ENCODE data around the gene POMT2. TPM values are rescaled to one million over a fixed set of nuclear protein-coding genes. Genes with fewer than 3 reads are reported as not detected.
"Not testable (repeated sequence)": the region's sequence is repeated elsewhere in the genome, so short reads cannot be mapped to it uniquely, and the experiment has no call there.

The POMT2 gene
- total RNA-seq, 3 donors from 2014 or later, result 16.8 to 30.3 (median 25.2) TPM

DNA sequence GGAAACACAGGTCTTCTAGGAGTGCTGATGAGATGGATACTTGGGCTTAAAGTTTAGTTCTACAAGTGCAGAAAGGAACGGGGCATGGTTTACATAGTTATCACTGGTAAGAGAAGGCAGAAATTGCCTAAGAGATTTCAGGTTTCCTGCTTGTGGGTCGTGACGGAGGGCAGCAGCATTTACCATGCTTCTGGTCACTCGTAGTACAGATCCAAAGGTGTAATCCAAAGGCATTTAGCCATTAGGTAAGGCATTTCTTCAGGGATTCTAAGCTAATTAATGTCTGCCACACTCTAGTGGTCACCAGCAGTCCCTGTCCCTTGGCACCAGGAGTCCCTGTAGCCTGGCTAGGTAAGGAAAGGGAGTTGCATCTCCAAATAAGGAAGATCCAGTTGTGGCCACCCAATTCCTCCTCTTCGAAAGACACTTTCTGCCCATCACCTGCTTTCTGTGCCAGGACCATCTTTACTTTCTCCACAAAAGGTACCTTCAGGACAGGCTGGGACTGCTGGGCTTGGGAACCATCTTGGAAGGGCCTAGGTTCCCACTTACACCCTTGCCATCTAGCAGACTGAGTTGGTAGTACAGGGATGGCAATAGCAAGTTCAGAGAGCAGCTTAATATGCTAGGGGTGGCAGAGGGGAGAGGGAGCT lies 1.7 kb upstream of the POMT2 start:
- Histone ChIP-seq H3K36me3 (no peaks in the 10 kb centered on the region), H3K27me3 (no peaks in the 10 kb centered on the region), H3K27ac (peak overlapping the region; percentile 96 to 98), H3K4me3 (peak overlapping the region; percentile 90 to 96 (median 92)), H3K9me3 (no peaks in the 10 kb centered on the region), H3K4me1 (peaks cover 6 to 17% of the 10 kb centered on the region in 2 donors)
- intact Hi-C loops (cut with DNase I; ENCODE audit: low total_unique reads), result no loop called here
- TF ChIP-seq, protein P1, sequence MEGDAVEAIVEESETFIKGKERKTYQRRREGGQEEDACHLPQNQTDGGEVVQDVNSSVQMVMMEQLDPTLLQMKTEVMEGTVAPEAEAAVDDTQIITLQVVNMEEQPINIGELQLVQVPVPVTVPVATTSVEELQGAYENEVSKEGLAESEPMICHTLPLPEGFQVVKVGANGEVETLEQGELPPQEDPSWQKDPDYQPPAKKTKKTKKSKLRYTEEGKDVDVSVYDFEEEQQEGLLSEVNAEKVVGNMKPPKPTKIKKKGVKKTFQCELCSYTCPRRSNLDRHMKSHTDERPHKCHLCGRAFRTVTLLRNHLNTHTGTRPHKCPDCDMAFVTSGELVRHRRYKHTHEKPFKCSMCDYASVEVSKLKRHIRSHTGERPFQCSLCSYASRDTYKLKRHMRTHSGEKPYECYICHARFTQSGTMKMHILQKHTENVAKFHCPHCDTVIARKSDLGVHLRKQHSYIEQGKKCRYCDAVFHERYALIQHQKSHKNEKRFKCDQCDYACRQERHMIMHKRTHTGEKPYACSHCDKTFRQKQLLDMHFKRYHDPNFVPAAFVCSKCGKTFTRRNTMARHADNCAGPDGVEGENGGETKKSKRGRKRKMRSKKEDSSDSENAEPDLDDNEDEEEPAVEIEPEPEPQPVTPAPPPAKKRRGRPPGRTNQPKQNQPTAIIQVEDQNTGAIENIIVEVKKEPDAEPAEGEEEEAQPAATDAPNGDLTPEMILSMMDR (IDR thresholded peaks at IDR 0.05), result no peak
- TF ChIP-seq POLR2A (IDR thresholded peaks at IDR 0.05) (no peak), POLR2AphosphoS5 (IDR thresholded peaks at IDR 0.05) (no peak)
- DNase-seq (ENCODE audit: low spot score in 2 of 2), result no peak

DNA sequence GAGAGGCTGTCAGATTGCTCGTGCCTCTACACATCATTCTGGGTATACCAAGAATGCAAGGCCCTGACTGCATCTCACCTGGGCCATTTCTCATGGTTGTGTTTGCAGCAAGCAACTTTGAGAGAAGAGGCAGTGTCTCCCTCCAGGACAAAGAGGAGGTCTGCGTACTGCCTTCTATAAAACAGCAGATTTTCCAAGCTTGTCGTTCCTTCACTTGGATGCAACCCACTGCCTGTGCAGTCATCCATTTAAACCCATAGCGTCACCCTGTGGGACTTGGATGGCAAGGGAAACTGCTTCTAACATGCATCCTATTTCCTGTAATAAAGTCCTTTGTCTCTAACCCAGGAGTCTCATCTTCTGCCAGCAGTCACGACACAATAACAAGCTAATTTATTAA lies 1.3 kb downstream of the POMT2 start:
- intact Hi-C loops (cut with DNase I; ENCODE audit: low total_unique reads), result no loop called here
- Histone ChIP-seq H3K9me3 (no peaks in the 10 kb centered on the region), H3K4me1 (peaks cover 13 to 36% of the 10 kb centered on the region in 2 donors), H3K27me3 (no peaks in the 10 kb centered on the region), H3K27ac (peak overlapping the region; percentile 40 to 45), H3K4me3 (peak overlapping the region in 1 of 3 donors; percentile 92), H3K36me3 (no peaks in the 10 kb centered on the region)
- no peak for TF ChIP-seq POLR2A (IDR thresholded peaks at IDR 0.05)
- no peak for TF ChIP-seq POLR2AphosphoS5 (IDR thresholded peaks at IDR 0.05)
- TF ChIP-seq, protein P1 (IDR thresholded peaks at IDR 0.05), result no peak
- DNase-seq (ENCODE audit: low spot score in 2 of 2), result no peak

- Histone ChIP-seq H3K4me1 (peaks cover 16 to 36% of the 10 kb centered on the region in 2 donors), H3K27ac (peak overlapping the region; percentile 45 to 83)
- DNase-seq (ENCODE audit: low spot score in 2 of 2); H3K9me3 ChIP-seq; H3K36me3 ChIP-seq; H3K27me3 ChIP-seq; intact Hi-C loops (cut with DNase I; ENCODE audit: low total_unique reads); H3K4me3 ChIP-seq: not testable (repeated sequence)
Measured at GRCh38 chr14:77318756-77319155, 1.9 kb downstream of the POMT2 start.

DNA sequence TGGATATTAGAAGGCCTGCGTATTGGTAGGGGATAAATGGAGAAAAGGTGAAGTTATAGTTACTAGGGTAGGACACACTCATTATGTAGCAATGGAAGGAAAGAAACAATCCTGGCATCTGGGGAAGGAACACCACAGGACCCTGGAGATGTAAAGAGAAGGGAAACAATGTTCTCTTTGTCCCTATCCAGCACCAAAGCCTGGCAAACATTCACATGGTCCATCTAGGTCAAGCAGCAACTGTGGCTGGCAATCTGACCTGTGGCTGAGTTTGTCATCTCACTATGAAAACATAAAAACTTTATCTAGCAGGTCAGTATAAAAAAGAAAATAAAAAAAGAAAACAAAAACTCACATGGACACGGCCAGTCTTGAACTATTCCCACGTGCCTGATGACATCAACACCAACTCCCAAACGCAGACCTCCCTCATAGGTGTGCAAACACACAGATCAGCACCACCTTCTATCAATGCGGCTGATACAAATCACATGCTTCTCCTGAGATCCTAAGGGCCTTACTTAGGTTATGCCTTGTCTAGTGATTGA lies 2.6 kb downstream of the POMT2 start:
- intact Hi-C loops (cut with DNase I; ENCODE audit: low total_unique reads), result no loop called here
- Histone ChIP-seq H3K4me1 (peaks cover 16 to 36% of the 10 kb centered on the region in 2 donors), H3K27ac (peak overlapping the region; percentile 83), H3K9me3 (no peaks in the 10 kb centered on the region), H3K36me3 (no peaks in the 10 kb centered on the region), H3K27me3 (no peaks in the 10 kb centered on the region), H3K4me3 (no peak overlapping the region)
- DNase-seq (ENCODE audit: low spot score in 2 of 2), result no peak
- TF ChIP-seq, protein P1 (IDR thresholded peaks at IDR 0.05), result no peak

DNA sequence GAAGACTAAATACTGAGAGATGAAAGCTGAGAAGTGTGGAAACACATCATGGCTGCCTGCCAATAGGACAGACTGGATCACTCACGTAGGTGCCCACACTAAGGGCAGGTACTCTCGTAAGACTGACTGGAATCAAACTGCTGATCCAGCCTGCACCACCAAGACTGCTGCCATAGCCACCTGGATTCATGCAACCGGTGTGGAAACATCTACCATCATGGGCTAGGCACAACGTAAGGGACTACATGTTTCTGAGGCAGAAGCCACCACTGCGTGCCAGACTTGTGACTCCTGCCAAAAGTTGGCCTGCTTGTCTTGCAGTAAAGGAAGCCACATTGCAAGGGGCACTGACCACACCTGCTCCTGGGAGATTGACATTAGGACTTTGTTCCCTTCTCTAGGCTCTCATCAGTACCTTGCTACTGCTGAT lies 3.8 kb downstream of the POMT2 start:
- intact Hi-C loops (cut with DNase I; ENCODE audit: low total_unique reads), result no loop called here
- H3K27me3 ChIP-seq, result no peaks in the 10 kb centered on the region
- H3K27ac ChIP-seq, result peak overlapping the region; percentile 83
- no peaks in the 10 kb centered on the region for H3K9me3 ChIP-seq
- TF ChIP-seq POLR2AphosphoS5 (IDR thresholded peaks at IDR 0.05) (no peak), POLR2A (IDR thresholded peaks at IDR 0.05) (no peak)
- TF ChIP-seq, protein P1 (IDR thresholded peaks at IDR 0.05), result no peak
- peaks cover 16 to 32% of the 10 kb centered on the region in 2 donors for H3K4me1 ChIP-seq
- DNase-seq (ENCODE audit: low spot score in 2 of 2), result peak in 1 of 2 donors; percentile 54
- no peaks in the 10 kb centered on the region for H3K36me3 ChIP-seq
- no peak overlapping the region for H3K4me3 ChIP-seq
